GM21447 (cell line): ENCODE results near the gene ZAR1.
"Not testable (repeated sequence)": the region's sequence is repeated elsewhere in the genome, so short reads cannot be mapped to it uniquely, and the experiment has no call there.

ENCODE experiments used
- ATAC-seq: cut with Tn5 transposase; IDR thresholded peaks from one replicate; pipeline ENCODE4 v1.9.1; 2021; ENCODE audit not compliant: unreplicated experiment

Gene ZAR1

GRCh38 chr4:48490012-48490679 lies at the start of gene ZAR1:
TSS of gene ZAR1 (plus strand) at chr4:48490252. CDS start at chr4:48490292, 40 bp downstream.
- ATAC-seq = no peak

- ATAC-seq = not testable (repeated sequence)
Measured at GRCh38 chr4:48440914-48441313, 49.1 kb upstream of the ZAR1 start.

- ATAC-seq = no peak
Measured at GRCh38 chr4:48445704-48446103, 44.3 kb upstream of the ZAR1 start.

- ATAC-seq = no peak
Measured at GRCh38 chr4:48446642-48447041, 43.4 kb upstream of the ZAR1 start.

GRCh38 chr4:48449151-48449550 lies 40.9 kb upstream of the ZAR1 start:
- no peak for ATAC-seq

- no peak for ATAC-seq
Measured at GRCh38 chr4:48450740-48451139, 39.3 kb upstream of the ZAR1 start.

- not testable (repeated sequence) for ATAC-seq
Measured at GRCh38 chr4:48451656-48452055, 38.4 kb upstream of the ZAR1 start.

- no peak for ATAC-seq
Measured at GRCh38 chr4:48454591-48454990, 35.5 kb upstream of the ZAR1 start.

- ATAC-seq = no peak
Measured at GRCh38 chr4:48461000-48461399, 29.1 kb upstream of the ZAR1 start.

GRCh38 chr4:48462363-48462762 lies 27.7 kb upstream of the ZAR1 start:
- ATAC-seq = no peak

GRCh38 chr4:48467442-48467841 lies 22.6 kb upstream of the ZAR1 start:
- no peak for ATAC-seq

- ATAC-seq = no peak
Measured at GRCh38 chr4:48467891-48468290, 22.2 kb upstream of the ZAR1 start.

- ATAC-seq = no peak
Measured at GRCh38 chr4:48470137-48470536, 19.9 kb upstream of the ZAR1 start.

GRCh38 chr4:48470570-48470969 lies 19.5 kb upstream of the ZAR1 start:
- no peak for ATAC-seq

GRCh38 chr4:48472794-48473193 lies 17.3 kb upstream of the ZAR1 start:
- no peak for ATAC-seq

GRCh38 chr4:48475770-48476169 lies 14.3 kb upstream of the ZAR1 start:
- ATAC-seq = no peak

GRCh38 chr4:48478273-48478672 lies 11.8 kb upstream of the ZAR1 start:
- ATAC-seq = no peak

GRCh38 chr4:48481581-48481980 lies 8.5 kb upstream of the ZAR1 start:
- no peak for ATAC-seq

GRCh38 chr4:48483006-48483776 lies 6.9 kb upstream of the ZAR1 start, which contains the start of gene SLC10A4:
TSS of gene SLC10A4 (plus strand) at chr4:48483343. CDS start at chr4:48483562, 219 bp downstream.
- no peak for ATAC-seq

- ATAC-seq = no peak
Measured at GRCh38 chr4:48483777-48484493, 6.1 kb upstream of the ZAR1 start.

- no peak for ATAC-seq
Measured at GRCh38 chr4:48484494-48485168, 5.4 kb upstream of the ZAR1 start.
